Right atrium auricular region (tissue), 2 donors: ENCODE data around the gene OTUD3. TPM values are rescaled to one million over a fixed set of nuclear protein-coding genes. Genes with fewer than 3 reads are reported as not detected.

Experiments
- DNase-seq: peaks from one replicate; pipeline ENCODE4 v3.0.0-alpha.2; 2019; ENCODE audit warnings: low spot score
- H3K27ac ChIP-seq, 2 donors: fragments of 200-600 bp; sonication (generic); 1 replicate in 1 of 2; 2 replicates in 1 of 2; pipeline ENCODE4 v1.5.1; 2016 to 2019
- H3K27me3 ChIP-seq, 2 donors: fragments of 200-600 bp; sonication (generic); one replicate each; pipeline versions ENCODE4 v1.5.1 to v1.6.0; 2017 to 2019
- H3K36me3 ChIP-seq: fragments of 200-600 bp; sonication (generic); one replicate; pipeline ENCODE4 v1.5.1; 2016
- H3K4me1 ChIP-seq, 2 donors: fragments of 200-600 bp; sonication (generic); one replicate each; pipeline versions ENCODE4 v1.5.1 to v1.6.0; 2017 to 2019
- H3K4me3 ChIP-seq, 2 donors: fragments of 200-600 bp; sonication (generic); 1 replicate in 1 of 2; 2 replicates in 1 of 2; pipeline ENCODE4 v1.5.1; 2017 to 2019; ENCODE audit warnings: mild to moderate bottlenecking in 1 of 2, moderate library complexity in 1 of 2
- H3K9me3 ChIP-seq, 2 donors: fragments of 200-600 bp; sonication (generic); one replicate each; pipeline ENCODE4 v1.5.1; 2019
- total RNA-seq, 2 donors: library from RNA; depleted of rRNA; stranded (reverse); fragments of >200 nt; gene quantifications; one replicate each; pipeline ENCODE4 v1.1.0, GENCODE V29; 2016
- TF ChIP-seq, protein P1 (sequence below), 2 donors: fragments of 200-600 bp; sonication (generic); IDR thresholded peaks; one replicate each; pipeline ENCODE4 v1.5.1; 2019; ENCODE audit warnings: antibody characterized with exemption in 2 of 2

OTUD3 gene
- total RNA-seq, 2 donors from 2014 or later: 2.4 to 31.6 TPM

DNA sequence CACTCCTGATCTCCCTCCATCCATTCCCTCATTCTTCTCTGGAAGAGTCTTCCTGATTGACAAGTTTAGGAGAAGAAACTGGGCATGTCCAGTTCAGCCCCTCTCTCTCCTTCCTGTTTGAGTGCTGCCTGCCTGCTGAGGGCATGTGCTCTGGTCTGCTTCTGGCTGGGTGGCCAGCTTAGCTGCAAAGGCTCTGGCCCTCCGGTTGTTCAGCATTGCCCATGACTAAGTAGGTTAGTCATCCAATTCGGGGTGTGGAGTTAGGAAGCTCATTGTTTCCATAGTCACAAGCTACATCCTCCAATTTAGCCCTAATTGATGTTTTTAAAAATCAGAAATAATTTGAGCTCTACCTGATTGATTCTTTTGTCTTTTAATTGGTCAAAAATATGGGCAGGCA lies 66.8 kb downstream of the OTUD3 start:
- no peak overlapping the region for H3K4me3 ChIP-seq
- TF ChIP-seq, protein P1, sequence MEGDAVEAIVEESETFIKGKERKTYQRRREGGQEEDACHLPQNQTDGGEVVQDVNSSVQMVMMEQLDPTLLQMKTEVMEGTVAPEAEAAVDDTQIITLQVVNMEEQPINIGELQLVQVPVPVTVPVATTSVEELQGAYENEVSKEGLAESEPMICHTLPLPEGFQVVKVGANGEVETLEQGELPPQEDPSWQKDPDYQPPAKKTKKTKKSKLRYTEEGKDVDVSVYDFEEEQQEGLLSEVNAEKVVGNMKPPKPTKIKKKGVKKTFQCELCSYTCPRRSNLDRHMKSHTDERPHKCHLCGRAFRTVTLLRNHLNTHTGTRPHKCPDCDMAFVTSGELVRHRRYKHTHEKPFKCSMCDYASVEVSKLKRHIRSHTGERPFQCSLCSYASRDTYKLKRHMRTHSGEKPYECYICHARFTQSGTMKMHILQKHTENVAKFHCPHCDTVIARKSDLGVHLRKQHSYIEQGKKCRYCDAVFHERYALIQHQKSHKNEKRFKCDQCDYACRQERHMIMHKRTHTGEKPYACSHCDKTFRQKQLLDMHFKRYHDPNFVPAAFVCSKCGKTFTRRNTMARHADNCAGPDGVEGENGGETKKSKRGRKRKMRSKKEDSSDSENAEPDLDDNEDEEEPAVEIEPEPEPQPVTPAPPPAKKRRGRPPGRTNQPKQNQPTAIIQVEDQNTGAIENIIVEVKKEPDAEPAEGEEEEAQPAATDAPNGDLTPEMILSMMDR (IDR thresholded peaks at IDR 0.05): no peak
- no peaks in the 10 kb centered on the region for H3K9me3 ChIP-seq
- no peaks in the 10 kb centered on the region for H3K27me3 ChIP-seq
- no peak overlapping the region for H3K27ac ChIP-seq
- DNase-seq: no peak
- no peaks in the 10 kb centered on the region for H3K36me3 ChIP-seq
- H3K4me1 ChIP-seq: no peaks in the 10 kb centered on the region

DNA sequence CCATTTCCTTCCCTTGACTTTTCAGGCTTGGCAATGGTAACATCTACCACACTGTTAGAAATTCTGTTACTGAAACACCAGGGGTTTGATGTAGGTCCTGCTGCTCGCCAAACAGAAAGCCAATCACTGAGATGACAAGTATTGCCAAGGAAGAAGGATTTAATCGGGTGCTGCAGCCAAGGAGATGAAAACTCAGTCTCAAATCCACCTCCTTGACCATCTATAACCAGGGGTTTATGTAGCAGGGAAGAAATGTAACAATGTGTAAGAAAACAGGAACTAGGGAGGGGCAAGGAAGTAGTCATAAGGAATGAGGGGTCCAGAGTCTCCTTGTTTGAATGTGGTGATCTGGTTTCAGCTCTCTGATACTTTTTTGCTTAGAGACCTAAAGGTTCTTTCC lies 71.9 kb downstream of the OTUD3 start:
- Histone ChIP-seq H3K4me1 (no peaks in the 10 kb centered on the region), H3K27me3 (no peaks in the 10 kb centered on the region), H3K36me3 (no peaks in the 10 kb centered on the region), H3K9me3 (no peaks in the 10 kb centered on the region), H3K4me3 (no peak overlapping the region), H3K27ac (no peak overlapping the region)
- DNase-seq: no peak
- TF ChIP-seq, protein P1 (IDR thresholded peaks at IDR 0.05): no peak

DNA sequence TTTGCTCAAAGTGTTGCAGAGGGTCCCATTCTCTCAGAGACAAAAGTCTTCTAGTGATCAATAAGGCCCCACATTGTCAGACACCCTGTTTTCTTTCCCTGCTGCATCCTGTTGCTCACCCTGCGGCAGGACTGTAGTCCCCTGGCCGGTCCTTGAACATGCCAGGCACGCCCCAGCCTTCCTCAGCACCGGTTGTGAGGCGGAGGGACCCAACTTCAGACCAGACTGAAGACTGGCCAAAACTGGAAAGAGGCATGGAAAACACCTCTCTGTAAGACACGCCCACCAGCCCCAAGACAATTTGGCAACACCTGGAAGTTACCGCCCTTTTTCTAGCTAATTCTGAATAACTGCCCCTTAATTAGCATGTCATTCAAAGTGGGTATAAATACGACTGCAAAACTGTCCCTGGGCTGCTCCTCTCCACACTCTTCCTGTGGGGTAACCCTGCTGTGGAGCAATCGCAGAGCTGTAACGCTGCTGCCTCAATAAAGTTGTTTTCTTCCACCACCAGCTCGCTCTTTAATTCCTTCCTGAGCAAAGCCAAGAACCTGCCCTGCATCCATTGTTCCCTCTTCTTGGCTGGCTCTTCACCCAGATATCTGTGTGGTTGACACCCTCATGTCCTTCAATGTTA lies 73.5 kb downstream of the OTUD3 start:
- no peak overlapping the region for H3K4me3 ChIP-seq
- H3K9me3 ChIP-seq: no peaks in the 10 kb centered on the region
- no peaks in the 10 kb centered on the region for H3K36me3 ChIP-seq
- no peaks in the 10 kb centered on the region for H3K27me3 ChIP-seq
- TF ChIP-seq, protein P1 (IDR thresholded peaks at IDR 0.05): no peak
- DNase-seq: no peak
- no peak overlapping the region for H3K27ac ChIP-seq
- no peaks in the 10 kb centered on the region for H3K4me1 ChIP-seq

DNA sequence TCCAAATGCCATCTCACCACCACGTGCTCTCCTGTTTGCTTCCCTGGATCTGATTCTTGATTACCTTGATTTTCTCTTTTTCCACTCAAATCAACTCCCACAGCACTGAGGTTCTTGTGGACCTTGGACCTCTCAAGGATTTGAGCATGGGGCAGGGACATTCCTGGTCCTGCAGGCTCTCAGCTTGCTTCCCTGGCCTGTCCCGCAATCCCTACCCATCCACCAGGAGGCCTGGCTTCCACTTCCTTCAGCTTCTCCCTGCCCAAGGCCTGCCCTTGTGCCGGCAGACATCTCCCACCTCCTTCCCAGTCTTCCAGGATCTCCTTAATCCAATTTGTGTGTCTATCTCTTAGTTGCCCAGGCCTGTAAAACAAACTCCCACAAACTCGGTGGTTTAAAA lies 75.6 kb downstream of the OTUD3 start:
- H3K4me1 ChIP-seq: no peaks in the 10 kb centered on the region
- no peaks in the 10 kb centered on the region for H3K27me3 ChIP-seq
- H3K9me3 ChIP-seq: no peaks in the 10 kb centered on the region
- H3K4me3 ChIP-seq: no peak overlapping the region
- DNase-seq: no peak
- H3K27ac ChIP-seq: no peak overlapping the region
- TF ChIP-seq, protein P1 (IDR thresholded peaks at IDR 0.05): no peak
- no peaks in the 10 kb centered on the region for H3K36me3 ChIP-seq

DNA sequence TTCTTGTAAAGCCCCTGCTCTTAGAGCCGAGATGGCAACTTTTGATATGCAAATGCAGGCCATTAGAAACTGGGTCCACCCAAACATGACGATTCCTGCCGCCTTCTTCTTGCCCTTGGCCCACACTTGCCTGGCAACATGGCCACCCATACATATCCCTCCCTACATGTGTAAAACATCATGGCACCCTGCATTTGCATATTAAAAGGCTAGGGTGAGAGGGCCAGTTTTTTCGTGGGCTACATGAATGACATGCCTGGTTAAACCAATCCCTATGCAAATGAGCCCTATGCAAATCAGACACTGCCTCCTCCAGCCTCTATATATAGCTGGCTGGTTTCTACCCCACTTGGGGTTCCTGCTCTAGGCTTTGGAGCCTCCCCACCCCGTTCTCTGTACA lies 78.4 kb downstream of the OTUD3 start:
- Histone ChIP-seq H3K27me3 (no peaks in the 10 kb centered on the region), H3K9me3 (no peaks in the 10 kb centered on the region), H3K27ac (no peak overlapping the region), H3K4me1 (no peaks in the 10 kb centered on the region), H3K4me3 (no peak overlapping the region), H3K36me3 (no peaks in the 10 kb centered on the region)
- TF ChIP-seq, protein P1 (IDR thresholded peaks at IDR 0.05): no peak
- DNase-seq: no peak

Other genes with a start within 250 kb of the OTUD3 start
- gene NBL1, start 238.1 kb upstream of the OTUD3 start, total RNA-seq: 10 to 100 TPM; 19.5 to 57.2 TPM
- gene HTR6, start 217.5 kb upstream of the OTUD3 start, total RNA-seq: not detected
- gene TMCO4, start 82.5 kb upstream of the OTUD3 start, total RNA-seq: 10 to 100 TPM in 1 of 2 donors, 1 to 10 TPM in 1; 5.7 to 10.7 TPM
- not detected for gene RNF186, start 67.1 kb upstream of the OTUD3 start, total RNA-seq
- not detected for gene PLA2G2E, start 41.2 kb downstream of the OTUD3 start, total RNA-seq
- 1,000 to 10,000 TPM in 1 of 2 donors, 100 to 1,000 TPM in 1; 185 to 1,320 TPM for gene PLA2G2A, start 97.2 kb downstream of the OTUD3 start, total RNA-seq
- gene PLA2G5, start 187.8 kb downstream of the OTUD3 start, total RNA-seq: 100 to 1,000 TPM; 115 to 149 TPM
- not detected for gene PLA2G2D, start 237.1 kb downstream of the OTUD3 start, total RNA-seq